Measurements from ENCODE around the gene NMT1. TPM values are rescaled to one million over a fixed set of nuclear protein-coding genes. Genes with fewer than 3 reads are reported as not detected.
A peak's percentile ranks its signal among the peaks of the same experiment; 100 is the strongest.

NMT1 gene
- total and polyA plus RNA-seq, 11 donors, result 36.8 to 114 (median 68.7) TPM

GRCh38 chr17:45150911-45151809 lies 90.0 kb downstream of the NMT1 start:
- TF ChIP-seq CTCF (IDR thresholded peaks at IDR 0.05) (no peak), POLR2A (IDR thresholded peaks at IDR 0.05) (no peak)
- Histone ChIP-seq H3K4me3 (peak overlapping the region; percentile 62 to 93 (median 79)), H3K9me3 (no peaks in the 10 kb centered on the region), H3K27me3 (no peaks in the 10 kb centered on the region), H3K27ac (peak overlapping the region in 11 of 12 donors; percentile 53 to 100 (median 96)), H3K36me3 (no peaks in the 10 kb centered on the region), H3K4me1 (peaks cover 5 to 52% (median 35%) of the 10 kb centered on the region in 12 donors)
- intact Hi-C loops (cut with DNase I), result no loop called here
- DNase-seq (no peak), ATAC-seq (no peak)
- WGBS, 4 donors, result 22 to 30% (median 28%) methylated on average over 8 of the region's 8 CpGs

GRCh38 chr17:45155029-45155428 lies 93.9 kb downstream of the NMT1 start:
- no peak for DNase-seq
- no peak for ATAC-seq
- intact Hi-C loops (cut with DNase I), result no loop called here
- Histone ChIP-seq H3K36me3 (peaks cover 0 to 2% (median 0%) of the 10 kb centered on the region in 9 donors), H3K9me3 (no peaks in the 10 kb centered on the region), H3K27ac (peak overlapping the region in 2 of 12 donors; percentile 21 to 26), H3K4me1 (peaks cover 9 to 68% (median 54%) of the 10 kb centered on the region in 12 donors), H3K27me3 (no peaks in the 10 kb centered on the region), H3K4me3 (no peak overlapping the region)
- TF ChIP-seq CTCF (IDR thresholded peaks at IDR 0.05) (no peak), POLR2A (IDR thresholded peaks at IDR 0.05) (no peak)
- 92 to 96% (median 93%) methylated on average over 4 of the region's 4 CpGs for WGBS, 4 donors

GRCh38 chr17:45155483-45155882 lies 94.4 kb downstream of the NMT1 start:
- ATAC-seq (no peak), DNase-seq (no peak)
- 81 to 96% (median 87%) methylated on average over 2 of the region's 2 CpGs for whole genome bisulfite sequencing, 4 donors
- no peak overlapping the region for H3K4me3 ChIP-seq
- intact Hi-C loops (cut with DNase I), result no loop called here
- no peaks in the 10 kb centered on the region for H3K9me3 ChIP-seq
- no peak for TF ChIP-seq POLR2A (IDR thresholded peaks at IDR 0.05)
- no peak for TF ChIP-seq CTCF (IDR thresholded peaks at IDR 0.05)
- peaks cover 11 to 69% (median 55%) of the 10 kb centered on the region in 12 donors for H3K4me1 ChIP-seq
- H3K27me3 ChIP-seq, result no peaks in the 10 kb centered on the region
- H3K27ac ChIP-seq, result peak overlapping the region in 2 of 12 donors; percentile 21 to 26
- peaks cover 0 to 2% (median 0%) of the 10 kb centered on the region in 9 donors for H3K36me3 ChIP-seq

GRCh38 chr17:45156242-45156641 lies 95.1 kb downstream of the NMT1 start:
- Histone ChIP-seq H3K4me3 (no peak overlapping the region), H3K27me3 (no peaks in the 10 kb centered on the region), H3K27ac (peak overlapping the region in 3 of 12 donors; percentile 10 to 26 (median 21)), H3K9me3 (no peaks in the 10 kb centered on the region), H3K4me1 (peaks cover 11 to 62% (median 48%) of the 10 kb centered on the region in 12 donors), H3K36me3 (peaks cover 0 to 2% (median 0%) of the 10 kb centered on the region in 9 donors)
- 93 to 94% (median 94%) methylated on average over 3 of the region's 3 CpGs for WGBS, 4 donors
- ATAC-seq, result no peak
- intact Hi-C loops (cut with DNase I), result no loop called here
- no peak for TF ChIP-seq CTCF (IDR thresholded peaks at IDR 0.05)
- no peak for TF ChIP-seq POLR2A (IDR thresholded peaks at IDR 0.05)
- DNase-seq, result no peak
